ENCODE measurements around the gene SRP9. TPM values are rescaled to one million over a fixed set of nuclear protein-coding genes. Genes with fewer than 3 reads are reported as not detected.

SRP9 gene
- total and polyA plus RNA-seq, 2 donors (not counting 1 experiment from before 2014, with no cell fraction given): 73.4 to 117 TPM

DNA sequence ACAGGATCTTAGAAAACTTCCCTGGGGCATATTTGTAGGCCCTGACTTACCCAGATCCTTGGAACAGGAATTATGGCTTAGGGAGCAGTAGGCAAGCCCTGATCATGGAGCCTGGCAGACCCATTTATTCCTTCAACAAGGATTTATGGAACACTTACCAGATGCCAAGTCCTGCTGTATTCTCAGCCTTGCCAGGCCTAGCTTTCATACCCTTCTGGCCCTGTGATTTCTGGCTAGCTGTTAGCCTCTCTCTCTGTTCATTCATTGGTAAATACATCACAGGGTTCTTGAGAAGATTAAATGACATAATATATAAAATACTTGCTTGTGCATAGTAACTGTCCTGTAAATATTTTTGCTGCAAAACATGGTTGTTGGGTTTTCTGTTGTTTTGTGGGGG is 32.4 kb upstream of the SRP9 start:
- Histone ChIP-seq H3K4me3 (ENCODE audit: control extremely low read depth in 1 of 5, extremely low read depth in 1 of 5, insufficient read depth in 1 of 5, low read depth in 2 of 5, low read length in 4 of 5) (no peak overlapping the region), H3K36me3 (replicated peaks in 1 of 2; ENCODE audit: control extremely low read depth in 1 of 2, control insufficient read depth in 1 of 2, extremely low read depth in 1 of 2, insufficient read depth in 2 of 2, low read length in 1 of 2) (no peaks in the 10 kb centered on the region), H3K9ac (ENCODE audit: low read length) (no peak overlapping the region), H4K20me1 (ENCODE audit: control insufficient read depth, insufficient read depth, low read length, poor library complexity, severe bottlenecking) (no peaks in the 10 kb centered on the region), H3K4me2 (replicated peaks; ENCODE audit: low read depth, low read length, poor library complexity, severe bottlenecking) (no peak overlapping the region), H3K9me3 (ENCODE audit: control extremely low read depth in 1 of 3, control insufficient read depth in 2 of 3, insufficient read depth in 1 of 3, low read length in 2 of 3) (peaks cover 0 to 3% (median 0%) of the 10 kb centered on the region in 3 donors), H3K27ac (ENCODE audit: low read length in 2 of 2) (no peak overlapping the region), H3K79me2 (ENCODE audit: control insufficient read depth, insufficient read depth, low read length) (no peaks in the 10 kb centered on the region), H2AFZ (ENCODE audit: insufficient read depth, low read depth, low read length, poor library complexity, severe bottlenecking) (no peak overlapping the region), H3K27me3 (replicated peaks in 1 of 4; ENCODE audit: control extremely low read depth in 1 of 4, control insufficient read depth in 3 of 4, insufficient read depth in 4 of 4, low read length in 3 of 4) (no peaks in the 10 kb centered on the region), H3K4me1 (ENCODE audit: control insufficient read depth in 2 of 2, insufficient read depth in 2 of 2, low read length in 2 of 2) (no peaks in the 10 kb centered on the region)
- Mint-ChIP-seq H3K27ac (peak overlapping the region; percentile 15), H3K4me1 (no peaks in the 10 kb centered on the region), H3K9me3 (ENCODE audit: insufficient read depth) (no peaks in the 10 kb centered on the region), H3K4me3 (no peak overlapping the region), H3K27me3 (no peaks in the 10 kb centered on the region)
- ChIA-PET POLR2A (no interaction called here), CTCF (interaction anchor here (1.9 kb wide), 1 partner anchor 32 kb away, joined by 5 read pairs; the partner anchor contains the start of gene SRP9)
- no peak for DNase-seq
- no peak for ATAC-seq (ENCODE audit: low read depth)
- TF ChIP-seq, protein P1, sequence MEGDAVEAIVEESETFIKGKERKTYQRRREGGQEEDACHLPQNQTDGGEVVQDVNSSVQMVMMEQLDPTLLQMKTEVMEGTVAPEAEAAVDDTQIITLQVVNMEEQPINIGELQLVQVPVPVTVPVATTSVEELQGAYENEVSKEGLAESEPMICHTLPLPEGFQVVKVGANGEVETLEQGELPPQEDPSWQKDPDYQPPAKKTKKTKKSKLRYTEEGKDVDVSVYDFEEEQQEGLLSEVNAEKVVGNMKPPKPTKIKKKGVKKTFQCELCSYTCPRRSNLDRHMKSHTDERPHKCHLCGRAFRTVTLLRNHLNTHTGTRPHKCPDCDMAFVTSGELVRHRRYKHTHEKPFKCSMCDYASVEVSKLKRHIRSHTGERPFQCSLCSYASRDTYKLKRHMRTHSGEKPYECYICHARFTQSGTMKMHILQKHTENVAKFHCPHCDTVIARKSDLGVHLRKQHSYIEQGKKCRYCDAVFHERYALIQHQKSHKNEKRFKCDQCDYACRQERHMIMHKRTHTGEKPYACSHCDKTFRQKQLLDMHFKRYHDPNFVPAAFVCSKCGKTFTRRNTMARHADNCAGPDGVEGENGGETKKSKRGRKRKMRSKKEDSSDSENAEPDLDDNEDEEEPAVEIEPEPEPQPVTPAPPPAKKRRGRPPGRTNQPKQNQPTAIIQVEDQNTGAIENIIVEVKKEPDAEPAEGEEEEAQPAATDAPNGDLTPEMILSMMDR (IDR thresholded peaks at IDR 0.05): no peak
- no peak for TF ChIP-seq EZH2 (IDR thresholded peaks at IDR 0.05; ENCODE audit: borderline replicate concordance, insufficient read depth, low read depth, low read length, poor library complexity, severe bottlenecking)
- intact Hi-C loops (cut with micrococcal nuclease): no loop called here

DNA sequence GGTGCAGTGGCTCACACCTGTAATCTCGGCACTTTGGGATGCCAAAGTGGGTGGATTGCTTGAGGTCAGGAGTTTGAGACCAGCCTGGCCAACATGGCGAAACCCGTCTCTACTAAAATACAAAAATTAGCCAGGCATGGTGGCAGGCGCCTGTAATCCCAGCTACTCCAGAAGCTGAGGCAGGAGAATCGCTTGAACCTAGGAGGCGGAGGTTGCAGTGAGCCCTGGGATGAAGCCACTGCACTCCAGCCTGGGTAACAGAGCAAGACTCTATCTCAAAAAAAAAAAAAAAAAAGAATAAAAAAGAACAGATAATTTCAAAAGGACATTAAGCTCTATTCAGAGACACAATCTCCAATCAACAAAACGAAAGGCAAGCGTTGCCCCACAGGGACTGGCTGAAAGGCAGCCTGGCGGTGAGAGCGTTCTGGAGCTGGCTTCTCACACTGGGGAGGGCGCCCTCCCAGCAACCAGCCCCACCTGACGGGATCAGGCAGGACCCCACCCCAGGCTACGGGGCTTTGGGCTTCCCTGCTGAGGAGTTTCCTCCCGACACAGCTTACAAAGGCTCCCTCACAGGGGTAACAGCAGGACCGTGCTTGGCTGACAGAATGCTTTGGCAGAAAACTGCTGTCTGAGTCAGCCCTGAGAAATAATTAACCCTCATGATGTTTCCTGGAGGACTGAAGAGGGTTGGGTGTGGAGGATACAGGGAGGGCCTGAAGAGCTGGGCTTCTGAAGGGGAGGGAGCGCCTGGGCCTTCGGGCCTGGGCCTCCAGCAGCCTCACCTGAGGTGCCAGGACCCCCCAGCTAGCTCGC is 31.1 kb upstream of the SRP9 start:
- Mint-ChIP-seq H3K9me3 (ENCODE audit: insufficient read depth) (no peaks in the 10 kb centered on the region), H3K27ac (no peak overlapping the region), H3K4me3 (no peak overlapping the region), H3K4me1 (no peaks in the 10 kb centered on the region), H3K27me3 (no peaks in the 10 kb centered on the region)
- no peaks in the 10 kb centered on the region for H3K79me2 ChIP-seq (ENCODE audit: control insufficient read depth, insufficient read depth, low read length)
- no peak overlapping the region for H3K4me3 ChIP-seq (ENCODE audit: control extremely low read depth in 1 of 5, extremely low read depth in 1 of 5, insufficient read depth in 1 of 5, low read depth in 2 of 5, low read length in 4 of 5)
- H3K27ac ChIP-seq (ENCODE audit: low read length in 2 of 2): no peak overlapping the region
- H3K27me3 ChIP-seq (replicated peaks in 1 of 4; ENCODE audit: control extremely low read depth in 1 of 4, control insufficient read depth in 3 of 4, insufficient read depth in 4 of 4, low read length in 3 of 4): no peaks in the 10 kb centered on the region
- no peak overlapping the region for H2AFZ ChIP-seq (ENCODE audit: insufficient read depth, low read depth, low read length, poor library complexity, severe bottlenecking)
- H3K4me2 ChIP-seq (replicated peaks; ENCODE audit: low read depth, low read length, poor library complexity, severe bottlenecking): no peak overlapping the region
- H4K20me1 ChIP-seq (ENCODE audit: control insufficient read depth, insufficient read depth, low read length, poor library complexity, severe bottlenecking): no peaks in the 10 kb centered on the region
- CTCF ChIA-PET: interaction anchor here (1.9 kb wide), 1 partner anchor 31 kb away, joined by 5 read pairs; the partner anchor contains the start of gene SRP9
- DNase-seq (no peak), ATAC-seq (ENCODE audit: low read depth) (no peak)
- peaks cover 0 to 3% (median 0%) of the 10 kb centered on the region in 3 donors for H3K9me3 ChIP-seq (ENCODE audit: control extremely low read depth in 1 of 3, control insufficient read depth in 2 of 3, insufficient read depth in 1 of 3, low read length in 2 of 3)
- TF ChIP-seq, protein P1 (IDR thresholded peaks at IDR 0.05): no peak
- TF ChIP-seq EZH2 (IDR thresholded peaks at IDR 0.05; ENCODE audit: borderline replicate concordance, insufficient read depth, low read depth, low read length, poor library complexity, severe bottlenecking): no peak
- H3K4me1 ChIP-seq (ENCODE audit: control insufficient read depth in 2 of 2, insufficient read depth in 2 of 2, low read length in 2 of 2): no peaks in the 10 kb centered on the region
- intact Hi-C loops (cut with micrococcal nuclease): no loop called here
- POLR2A ChIA-PET: no interaction called here
- WGBS (ENCODE audit: insufficient coverage): 100% methylated on average over 11 of the region's 18 CpGs
- H3K36me3 ChIP-seq (replicated peaks in 1 of 2; ENCODE audit: control extremely low read depth in 1 of 2, control insufficient read depth in 1 of 2, extremely low read depth in 1 of 2, insufficient read depth in 2 of 2, low read length in 1 of 2): no peaks in the 10 kb centered on the region
- no peak overlapping the region for H3K9ac ChIP-seq (ENCODE audit: low read length)
